Activated CD4-positive, alpha-beta T cell treated with anti-CD3 and anti-CD28 coated beads for 36 hours (primary cell): ENCODE data around the gene VGLL1. TPM values are rescaled to one million over a fixed set of nuclear protein-coding genes. Genes with fewer than 3 reads are reported as not detected.

Source experiments
- ATAC-seq: fragments of 200-7000 bp; cut with Tn5 transposase; one replicate; pipeline ENCODE4 v1.10.0; 2021; ENCODE audit warnings: mild to moderate bottlenecking, moderate library complexity
- CTCF ChIA-PET: fragments of 350-600 bp; sonication (Branson Sonifier 250); formaldehyde crosslinking; loops from one replicate; lab custom pipeline; 2021; ENCODE audit warnings: antibody characterized with exemption; lab: Charles Lee
- POLR2A ChIA-PET: fragments of 350-600 bp; sonication (Branson Sonifier 250); formaldehyde crosslinking; loops from one replicate; lab custom pipeline; 2021; ENCODE audit warnings: antibody characterized with exemption, inconsistent platforms; lab: Charles Lee
- DNase-seq: peaks from one replicate; pipeline ENCODE4 v3.0.0-alpha.2; 2020
- H3K27ac Mint-ChIP-seq: one replicate; pipeline ENCODE4 v1.8.0; 2021; ENCODE audit warnings: mixed read lengths
- H3K27me3 Mint-ChIP-seq: one replicate; pipeline ENCODE4 v1.8.0; 2021; ENCODE audit warnings: mixed read lengths
- H3K36me3 Mint-ChIP-seq: one replicate; pipeline ENCODE4 v1.8.0; 2021; ENCODE audit warnings: low read depth, mixed read lengths
- H3K4me1 Mint-ChIP-seq: one replicate; pipeline ENCODE4 v1.8.0; 2021; ENCODE audit warnings: mixed read lengths
- H3K4me3 Mint-ChIP-seq: one replicate; pipeline ENCODE4 v1.8.0; 2021; ENCODE audit warnings: mild to moderate bottlenecking, moderate library complexity, mixed read lengths
- H3K9me3 Mint-ChIP-seq: one replicate; pipeline ENCODE4 v1.8.0; 2021; ENCODE audit warnings: low read depth, mixed read lengths
- intact Hi-C, 2 experiments: fragments of 100-400 bp; cut with DNase I in 1 of 2; cut with micrococcal nuclease in 1 of 2; formaldehyde crosslinking; loops; one replicate each; pipeline versions ENCODE4 v1.14.2 to v1.15.1; 2022 to 2024; cut with DNase I, micrococcal nuclease
- total RNA-seq, 2 experiments: library from RNA; stranded (reverse); gene quantifications; one replicate each; pipeline ENCODE4 v1.2.3, GENCODE V29; 2021

The VGLL1 gene
- total RNA-seq, 2 experiments from 2014 or later = not detected

- H3K9me3 Mint-ChIP-seq = no peaks in the 10 kb centered on the region
- ChIA-PET POLR2A (no interaction called here), CTCF (interaction anchor here (1.0 kb wide), 2 partner anchors 51 to 52 kb away, joined by 3 to 5 read pairs; no protein-coding TSS in a partner anchor)
- H3K27ac Mint-ChIP-seq = no peak overlapping the region
- no peak overlapping the region for H3K4me3 Mint-ChIP-seq
- H3K27me3 Mint-ChIP-seq = peaks cover 2% of the 10 kb centered on the region
- H3K36me3 Mint-ChIP-seq = no peaks in the 10 kb centered on the region
- H3K4me1 Mint-ChIP-seq = peaks cover 4% of the 10 kb centered on the region
- ATAC-seq (peak; percentile 84), DNase-seq (peak; percentile 25)
- intact Hi-C loops = no loop called here
Measured at GRCh38 chrX:136525738-136526606, 6.0 kb upstream of the VGLL1 start.

DNA sequence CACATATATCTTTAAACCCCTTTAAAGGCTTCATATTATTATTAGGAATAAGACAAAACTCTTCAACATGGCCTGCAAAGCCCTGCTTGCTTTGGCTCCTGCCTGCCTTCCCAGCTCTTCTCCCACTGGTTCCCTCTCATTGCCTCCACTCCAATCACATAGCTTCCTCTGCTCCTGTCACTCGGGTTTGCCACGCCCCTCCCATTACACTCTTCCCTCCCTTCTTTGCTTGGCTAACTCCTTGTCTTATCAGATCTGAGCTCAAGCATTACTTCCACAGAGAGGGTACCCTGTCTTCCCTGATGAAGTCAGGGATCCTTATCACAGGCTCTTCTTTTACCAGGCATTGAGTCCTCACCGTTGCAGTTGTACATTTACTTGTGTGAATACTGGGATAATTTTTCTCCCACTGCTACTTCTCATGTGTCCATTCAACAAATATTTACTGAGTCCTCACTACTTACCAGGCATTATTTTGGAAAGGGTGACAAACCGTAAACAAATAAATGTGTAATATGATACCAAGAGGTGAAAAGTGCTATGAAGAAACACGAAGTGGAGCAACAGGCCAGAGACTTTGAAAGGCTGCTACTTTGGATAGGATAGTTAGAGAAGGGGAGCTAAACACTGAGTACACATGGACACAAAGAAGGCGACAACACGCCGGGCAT is 3.2 kb upstream of the VGLL1 start:
- CTCF ChIA-PET = no interaction called here

DNA sequence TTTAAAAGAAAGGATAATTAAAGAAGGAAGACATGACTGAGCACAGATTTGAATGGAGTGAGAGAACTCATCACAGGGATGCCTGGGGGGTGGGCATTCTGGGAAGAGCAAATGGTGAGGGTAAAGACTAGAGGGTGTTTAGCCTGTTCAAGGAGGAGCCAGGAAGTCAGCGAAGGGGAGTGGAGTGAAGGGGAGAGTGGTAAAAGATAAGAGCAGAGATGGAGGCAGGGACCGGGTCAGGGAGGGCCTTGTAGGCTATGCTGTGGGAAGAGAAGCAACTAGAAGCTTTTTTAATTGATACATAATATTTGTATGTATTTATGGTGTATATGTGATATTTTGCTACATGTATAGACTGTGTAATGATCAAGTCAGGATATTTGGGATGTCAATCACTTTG is 2.2 kb upstream of the VGLL1 start:
- no peak overlapping the region for H3K27ac Mint-ChIP-seq
- ChIA-PET CTCF (no interaction called here), POLR2A (no interaction called here)
- ATAC-seq (no peak), DNase-seq (no peak)
- H3K4me1 Mint-ChIP-seq = peaks cover 2% of the 10 kb centered on the region
- H3K27me3 Mint-ChIP-seq = peaks cover 2% of the 10 kb centered on the region
- H3K36me3 Mint-ChIP-seq = no peaks in the 10 kb centered on the region
- no peak overlapping the region for H3K4me3 Mint-ChIP-seq
- intact Hi-C loops = loop anchor here in 1 of 2 experiments (1.0 kb wide), 1 partner anchor 27 kb away; no protein-coding TSS in a partner anchor
- H3K9me3 Mint-ChIP-seq = no peaks in the 10 kb centered on the region

More for the DNA sequence above, 3.2 kb upstream of the VGLL1 start:
- Mint-ChIP-seq H3K4me3 (no peak overlapping the region), H3K27me3 (peaks cover 2% of the 10 kb centered on the region), H3K9me3 (no peaks in the 10 kb centered on the region), H3K4me1 (peaks cover 2% of the 10 kb centered on the region), H3K27ac (no peak overlapping the region), H3K36me3 (no peaks in the 10 kb centered on the region)
- intact Hi-C loops = loop anchor here in 1 of 2 experiments (1.0 kb wide), 1 partner anchor 28 kb away; no protein-coding TSS in a partner anchor
- ATAC-seq = no peak
- DNase-seq = no peak
- POLR2A ChIA-PET = no interaction called here

- Mint-ChIP-seq H3K4me1 (peaks cover 2% of the 10 kb centered on the region), H3K36me3 (no peaks in the 10 kb centered on the region), H3K9me3 (no peaks in the 10 kb centered on the region), H3K27me3 (peaks cover 2% of the 10 kb centered on the region), H3K4me3 (no peak overlapping the region), H3K27ac (no peak overlapping the region)
- ChIA-PET POLR2A (interaction anchor here (0.7 kb wide), 1 partner anchor 1588 kb away, joined by 4 read pairs; no protein-coding TSS in a partner anchor), CTCF (no interaction called here)
- intact Hi-C loops = no loop called here
- ATAC-seq (no peak), DNase-seq (no peak)
Measured at GRCh38 chrX:136534131-136534530, 2.1 kb downstream of the VGLL1 start.

- no peaks in the 10 kb centered on the region for H3K4me1 Mint-ChIP-seq
- no peaks in the 10 kb centered on the region for H3K9me3 Mint-ChIP-seq
- no peaks in the 10 kb centered on the region for H3K36me3 Mint-ChIP-seq
- ChIA-PET CTCF (interaction anchor here (0.7 kb wide), 1 partner anchor 257 kb away, joined by 3 read pairs; no protein-coding TSS in a partner anchor), POLR2A (no interaction called here)
- DNase-seq (no peak), ATAC-seq (no peak)
- H3K27me3 Mint-ChIP-seq = peaks cover 2% of the 10 kb centered on the region
- H3K27ac Mint-ChIP-seq = no peak overlapping the region
- H3K4me3 Mint-ChIP-seq = no peak overlapping the region
- intact Hi-C loops = no loop called here
Measured at GRCh38 chrX:136538811-136539210, 6.8 kb downstream of the VGLL1 start.

DNA sequence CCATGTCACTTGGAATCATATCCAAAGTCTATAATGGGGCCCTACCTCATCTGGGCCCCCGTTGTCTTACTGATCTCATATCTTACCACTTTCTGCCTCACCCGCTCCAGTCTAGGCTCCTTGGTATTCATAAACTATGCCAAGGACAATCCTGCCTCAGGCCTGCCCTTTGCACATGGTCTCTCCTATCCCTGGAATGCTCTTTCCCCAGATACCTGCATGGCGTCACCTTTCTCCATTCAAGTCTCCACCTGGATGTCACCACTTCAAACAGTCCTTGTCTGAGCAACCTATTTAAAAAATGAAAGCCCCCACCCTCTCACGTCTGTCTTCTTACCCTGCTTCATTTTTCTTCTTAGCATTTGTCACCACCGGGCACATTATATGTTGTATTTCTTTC is 8.2 kb downstream of the VGLL1 start:
- H3K27me3 Mint-ChIP-seq = peaks cover 2% of the 10 kb centered on the region
- ChIA-PET CTCF (no interaction called here), POLR2A (no interaction called here)
- H3K36me3 Mint-ChIP-seq = no peaks in the 10 kb centered on the region
- H3K4me3 Mint-ChIP-seq = no peak overlapping the region
- DNase-seq = no peak
- intact Hi-C loops = no loop called here
- ATAC-seq = no peak
- no peak overlapping the region for H3K27ac Mint-ChIP-seq
- no peaks in the 10 kb centered on the region for H3K9me3 Mint-ChIP-seq
- peaks cover 5% of the 10 kb centered on the region for H3K4me1 Mint-ChIP-seq

DNA sequence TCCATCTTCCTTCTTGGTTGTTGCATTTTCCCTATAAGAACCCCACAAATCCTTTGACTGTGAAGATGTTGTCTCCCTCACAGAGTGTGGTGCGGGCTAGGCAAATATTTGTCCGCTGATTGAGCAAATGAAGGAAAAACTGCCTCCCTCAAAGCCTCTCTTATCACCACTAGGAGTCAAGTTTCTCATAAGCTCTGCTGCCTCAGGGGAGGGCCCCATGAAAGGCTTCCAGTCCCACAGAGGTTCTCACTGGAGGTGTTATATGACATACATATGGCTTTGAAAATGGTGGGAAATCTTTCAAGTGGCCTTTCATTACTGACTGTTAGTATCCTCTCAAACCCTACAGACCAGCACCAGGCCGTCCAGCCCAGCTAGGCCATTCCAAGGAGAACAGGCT is 9.3 kb downstream of the VGLL1 start:
- ChIA-PET POLR2A (no interaction called here), CTCF (no interaction called here)
- Mint-ChIP-seq H3K4me3 (no peak overlapping the region), H3K36me3 (no peaks in the 10 kb centered on the region), H3K4me1 (peaks cover 13% of the 10 kb centered on the region), H3K27ac (no peak overlapping the region), H3K9me3 (no peaks in the 10 kb centered on the region), H3K27me3 (peaks cover 2% of the 10 kb centered on the region)
- DNase-seq = no peak
- intact Hi-C loops = no loop called here
- no peak for ATAC-seq

DNA sequence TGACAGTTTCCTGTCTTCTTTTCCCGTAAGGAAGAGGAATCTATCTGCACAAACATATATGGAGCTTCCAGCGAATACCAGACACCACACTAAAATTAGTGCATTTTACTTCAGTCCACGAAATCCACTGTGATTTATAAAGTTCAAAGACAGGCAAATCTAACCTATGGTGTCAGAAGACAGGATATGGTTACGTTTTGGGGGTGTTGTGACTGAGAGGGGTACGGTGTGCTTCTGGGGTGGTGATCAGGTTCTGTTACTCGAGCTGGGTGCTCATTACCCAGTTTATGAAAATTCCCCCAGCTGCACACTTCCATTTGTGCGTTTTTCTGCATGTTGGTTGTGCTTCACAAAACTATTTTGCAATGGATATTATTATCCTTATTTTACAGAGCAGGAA is 10.3 kb downstream of the VGLL1 start:
- CTCF ChIA-PET = interaction anchor here (0.7 to 1.0 kb wide), 2 partner anchors 383 to 510 kb away, joined by 3 read pairs; no protein-coding TSS in a partner anchor
- no peak overlapping the region for H3K27ac Mint-ChIP-seq
- H3K9me3 Mint-ChIP-seq = no peaks in the 10 kb centered on the region
- H3K4me3 Mint-ChIP-seq = no peak overlapping the region
- no peak for ATAC-seq
- peaks cover 22% of the 10 kb centered on the region for H3K4me1 Mint-ChIP-seq
- H3K27me3 Mint-ChIP-seq = no peaks in the 10 kb centered on the region
- POLR2A ChIA-PET = no interaction called here
- intact Hi-C loops = no loop called here
- DNase-seq = no peak
- no peaks in the 10 kb centered on the region for H3K36me3 Mint-ChIP-seq

DNA sequence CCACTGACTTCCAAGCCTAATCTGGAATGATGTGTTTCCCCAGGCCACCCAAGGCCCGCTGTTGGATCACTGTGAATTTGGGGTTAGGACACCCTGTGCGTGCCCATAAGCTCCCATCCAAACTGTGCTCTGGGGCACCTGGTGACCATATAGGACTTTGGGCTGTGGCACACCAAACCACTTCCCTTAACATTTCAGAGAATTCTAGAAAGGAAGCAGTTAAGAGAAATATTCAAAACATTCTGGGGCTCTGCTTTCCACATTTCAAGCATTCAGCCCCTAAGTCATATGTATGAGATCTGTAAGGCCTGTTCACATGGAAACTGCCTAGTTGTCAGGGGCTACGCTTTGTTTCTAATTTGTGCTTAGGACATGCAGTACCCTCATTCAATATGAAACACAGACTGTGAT is 14.4 kb downstream of the VGLL1 start:
- H3K4me1 Mint-ChIP-seq = peaks cover 26% of the 10 kb centered on the region
- POLR2A ChIA-PET = no interaction called here
- intact Hi-C loops = no loop called here

GRCh38 chrX:136549226-136549625 is 17.2 kb downstream of the VGLL1 start:
- Mint-ChIP-seq H3K9me3 (no peaks in the 10 kb centered on the region), H3K36me3 (no peaks in the 10 kb centered on the region), H3K4me3 (no peak overlapping the region), H3K4me1 (peaks cover 26% of the 10 kb centered on the region), H3K27me3 (no peaks in the 10 kb centered on the region), H3K27ac (no peak overlapping the region)
- intact Hi-C loops = no loop called here
- ChIA-PET CTCF (no interaction called here), POLR2A (no interaction called here)
- no peak for ATAC-seq
- no peak for DNase-seq

More for the DNA sequence above, 14.4 kb downstream of the VGLL1 start:
- CTCF ChIA-PET = interaction anchor here (0.6 kb wide), 1 partner anchor 296 kb away, joined by 5 read pairs; no protein-coding TSS in a partner anchor
- Mint-ChIP-seq H3K36me3 (no peaks in the 10 kb centered on the region), H3K27ac (no peak overlapping the region), H3K27me3 (no peaks in the 10 kb centered on the region), H3K4me3 (no peak overlapping the region), H3K9me3 (no peaks in the 10 kb centered on the region)
- no peak for DNase-seq
- ATAC-seq = peak; percentile 51

DNA sequence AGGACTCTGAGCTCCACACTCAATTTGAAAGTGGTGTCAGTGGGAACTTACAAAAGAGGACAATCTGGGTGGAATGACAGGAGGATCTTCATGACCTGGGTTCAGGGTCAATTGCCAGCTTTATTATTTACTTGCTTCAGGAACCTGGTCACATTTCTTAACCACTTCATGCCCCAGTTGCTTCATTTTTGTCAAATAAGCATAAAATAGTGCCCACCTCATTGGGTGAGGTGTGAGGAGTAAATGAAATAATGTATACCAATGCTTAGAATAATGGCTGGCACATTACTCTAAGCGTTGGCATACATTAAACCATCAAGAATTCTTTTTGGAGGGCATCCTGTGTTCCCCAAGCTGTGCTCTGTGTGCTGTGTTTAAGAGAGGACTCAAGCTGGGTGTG is 19.4 kb downstream of the VGLL1 start:
- Mint-ChIP-seq H3K27me3 (no peaks in the 10 kb centered on the region), H3K36me3 (no peaks in the 10 kb centered on the region), H3K4me1 (peaks cover 12% of the 10 kb centered on the region), H3K27ac (no peak overlapping the region), H3K4me3 (no peak overlapping the region), H3K9me3 (no peaks in the 10 kb centered on the region)
- POLR2A ChIA-PET = no interaction called here
- CTCF ChIA-PET = no interaction called here
- DNase-seq = no peak
- ATAC-seq = no peak
- intact Hi-C loops = no loop called here
